ENCODE measurements around the gene DPH1. TPM values are rescaled to one million over a fixed set of nuclear protein-coding genes. Genes with fewer than 3 reads are reported as not detected.

The DPH1 gene
- total and polyA plus RNA-seq, 3 donors from 2014 or later: 32.6 to 93.3 (median 91.9) TPM

DNA sequence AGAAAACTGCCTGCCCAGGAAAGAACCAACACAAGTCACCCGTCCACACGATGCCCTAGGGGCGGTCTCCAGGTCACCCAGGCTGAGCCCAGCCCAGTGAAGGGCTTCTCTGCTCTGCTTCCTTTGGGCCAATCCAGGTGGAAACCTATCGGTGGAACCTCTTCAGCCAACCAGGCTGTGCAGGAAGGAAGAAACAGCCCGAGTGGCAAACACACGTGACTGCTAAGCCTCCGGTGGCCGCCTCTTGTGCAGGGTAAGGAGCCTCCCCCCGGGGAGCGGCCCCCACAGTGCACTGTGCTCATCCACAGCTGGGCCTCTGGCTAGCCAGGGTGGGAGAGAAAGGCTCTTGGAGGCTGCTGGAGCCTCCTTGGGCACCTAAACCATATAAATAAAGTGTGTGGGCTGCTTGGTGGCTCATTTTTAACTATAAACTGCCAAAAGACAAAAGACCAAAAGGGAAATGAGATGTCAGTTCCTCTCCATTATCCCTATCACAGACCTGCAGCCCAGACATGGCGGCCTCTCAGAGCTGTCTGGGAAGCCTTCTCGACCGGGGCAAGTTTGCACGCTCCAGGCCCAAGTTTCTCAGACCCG is 7.2 kb upstream of the DPH1 start:
- H3K36me3 ChIP-seq (ENCODE audit: low read depth, missing control alignments): no peaks in the 10 kb centered on the region
- no peaks in the 10 kb centered on the region for H3K27me3 ChIP-seq
- H3K27ac ChIP-seq: no peak overlapping the region
- no peaks in the 10 kb centered on the region for H3K9me3 ChIP-seq
- H3K4me1 ChIP-seq: peaks cover 18% of the 10 kb centered on the region
- TF ChIP-seq, protein P1, sequence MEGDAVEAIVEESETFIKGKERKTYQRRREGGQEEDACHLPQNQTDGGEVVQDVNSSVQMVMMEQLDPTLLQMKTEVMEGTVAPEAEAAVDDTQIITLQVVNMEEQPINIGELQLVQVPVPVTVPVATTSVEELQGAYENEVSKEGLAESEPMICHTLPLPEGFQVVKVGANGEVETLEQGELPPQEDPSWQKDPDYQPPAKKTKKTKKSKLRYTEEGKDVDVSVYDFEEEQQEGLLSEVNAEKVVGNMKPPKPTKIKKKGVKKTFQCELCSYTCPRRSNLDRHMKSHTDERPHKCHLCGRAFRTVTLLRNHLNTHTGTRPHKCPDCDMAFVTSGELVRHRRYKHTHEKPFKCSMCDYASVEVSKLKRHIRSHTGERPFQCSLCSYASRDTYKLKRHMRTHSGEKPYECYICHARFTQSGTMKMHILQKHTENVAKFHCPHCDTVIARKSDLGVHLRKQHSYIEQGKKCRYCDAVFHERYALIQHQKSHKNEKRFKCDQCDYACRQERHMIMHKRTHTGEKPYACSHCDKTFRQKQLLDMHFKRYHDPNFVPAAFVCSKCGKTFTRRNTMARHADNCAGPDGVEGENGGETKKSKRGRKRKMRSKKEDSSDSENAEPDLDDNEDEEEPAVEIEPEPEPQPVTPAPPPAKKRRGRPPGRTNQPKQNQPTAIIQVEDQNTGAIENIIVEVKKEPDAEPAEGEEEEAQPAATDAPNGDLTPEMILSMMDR (IDR thresholded peaks at IDR 0.05): no peak
- no peak for TF ChIP-seq POLR2A (IDR thresholded peaks at IDR 0.05)
- intact Hi-C loops (cut with DNase I; ENCODE audit: low total_unique reads): no loop called here
- peak overlapping the region; percentile 52 to 69 for H3K4me3 ChIP-seq
- no peak for DNase-seq
- WGBS, 2 donors: 64 to 75% methylated on average over 10 to 15 of the region's 15 CpGs

- intact Hi-C loops (cut with DNase I; ENCODE audit: low total_unique reads): no loop called here
- peaks cover 18% of the 10 kb centered on the region for H3K4me1 ChIP-seq
- no peaks in the 10 kb centered on the region for H3K9me3 ChIP-seq
- no peak for DNase-seq
- no peak for TF ChIP-seq POLR2A (IDR thresholded peaks at IDR 0.05)
- TF ChIP-seq, protein P1 (IDR thresholded peaks at IDR 0.05): no peak
- H3K27ac ChIP-seq: no peak overlapping the region
- no peaks in the 10 kb centered on the region for H3K27me3 ChIP-seq
- WGBS, 2 donors: 47 to 55% methylated on average over 16 of the region's 16 CpGs
- H3K4me3 ChIP-seq: peak overlapping the region; percentile 52 to 69
- H3K36me3 ChIP-seq (ENCODE audit: low read depth, missing control alignments): no peaks in the 10 kb centered on the region
Observed at GRCh38 chr17:2023256-2023655, 6.7 kb upstream of the DPH1 start.

GRCh38 chr17:2023692-2024571 is 6.0 kb upstream of the DPH1 start:
- Histone ChIP-seq H3K4me1 (peaks cover 18% of the 10 kb centered on the region), H3K27me3 (no peaks in the 10 kb centered on the region), H3K27ac (no peak overlapping the region), H3K9me3 (no peaks in the 10 kb centered on the region), H3K36me3 (ENCODE audit: low read depth, missing control alignments) (no peaks in the 10 kb centered on the region), H3K4me3 (peak overlapping the region; percentile 52 to 69)
- DNase-seq: peak; percentile 76
- TF ChIP-seq, protein P1 (IDR thresholded peaks at IDR 0.05): no peak
- no peak for TF ChIP-seq POLR2A (IDR thresholded peaks at IDR 0.05)
- intact Hi-C loops (cut with DNase I; ENCODE audit: low total_unique reads): no loop called here
- WGBS, 2 donors: 1 to 8% methylated on average over 3 to 76 of the region's 85 CpGs

DNA sequence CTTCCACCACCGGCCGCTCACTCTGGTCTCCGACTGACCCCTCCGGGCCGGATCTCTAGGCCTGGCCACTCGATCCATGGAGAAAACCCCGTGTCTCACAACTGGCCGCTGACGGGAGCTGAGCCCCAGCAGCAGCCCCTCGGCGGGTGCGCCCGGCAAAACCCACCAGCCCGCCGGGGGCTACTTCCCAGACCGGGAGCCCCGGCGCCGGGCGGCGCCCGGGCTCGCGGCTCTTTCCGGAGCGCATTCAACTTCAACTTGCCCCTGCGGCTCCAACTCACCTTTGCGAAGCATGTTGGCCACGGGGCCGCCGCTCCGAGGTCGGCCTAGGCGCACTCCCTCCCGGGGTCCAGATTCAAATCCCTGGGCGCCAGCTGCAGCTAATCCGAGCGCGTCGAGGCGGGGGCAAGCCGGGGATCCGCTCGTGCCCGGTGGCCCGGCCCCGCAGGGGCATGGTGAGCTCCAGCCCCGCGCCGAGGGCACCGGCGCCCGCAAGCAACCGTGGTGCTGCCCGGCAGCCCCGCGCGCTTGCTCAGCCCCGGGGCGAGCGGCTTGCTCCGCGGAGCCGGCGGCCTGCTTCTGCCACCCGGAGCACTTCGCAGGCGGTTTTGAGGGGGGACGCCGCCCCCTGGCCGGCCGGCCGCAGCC is 5.3 kb upstream of the DPH1 start:
- intact Hi-C loops (cut with DNase I; ENCODE audit: low total_unique reads): loop anchor here (5.0 kb wide), 1 partner anchor 117 kb away; no protein-coding TSS in a partner anchor
- no peak overlapping the region for H3K27ac ChIP-seq
- TF ChIP-seq POLR2A (IDR thresholded peaks at IDR 0.05): no peak
- TF ChIP-seq, protein P1 (IDR thresholded peaks at IDR 0.05): no peak
- H3K9me3 ChIP-seq: no peaks in the 10 kb centered on the region
- no peaks in the 10 kb centered on the region for H3K36me3 ChIP-seq (ENCODE audit: low read depth, missing control alignments)
- no peaks in the 10 kb centered on the region for H3K27me3 ChIP-seq
- 0% methylated on average over 72 of the region's 73 CpGs; no CpG with 5 or more reads in 1 of the 2 donors for WGBS, 2 donors
- peak overlapping the region; percentile 52 to 69 for H3K4me3 ChIP-seq
- no peak for DNase-seq
- H3K4me1 ChIP-seq: peaks cover 18% of the 10 kb centered on the region
